WTC11 (cell line): ENCODE results near the gene IFNLR1.

Source experiments
- ATF1 ChIP-seq: sonication (generic); formaldehyde crosslinking; IDR thresholded peaks from 2 replicates; pipeline ENCODE4 v1.8.1; 2023; ENCODE audit warnings: mild to moderate bottlenecking, moderate library complexity, missing genetic modification reagents
- ATF2 ChIP-seq: sonication (generic); formaldehyde crosslinking; IDR thresholded peaks from 2 replicates; pipeline ENCODE4 v1.8.1; 2022; ENCODE audit warnings: low read depth, missing genetic modification reagents, borderline replicate concordance
- CTCF ChIP-seq: fragments of 200-600 bp; IDR thresholded peaks from 2 replicates; pipeline ENCODE4 v1.8.0; 2022; ENCODE audit warnings: antibody characterized with exemption
- GABPB1 ChIP-seq: sonication (generic); formaldehyde crosslinking; IDR thresholded peaks from 2 replicates; pipeline ENCODE4 v1.8.1; 2023; ENCODE audit warnings: mild to moderate bottlenecking, missing genetic modification reagents
- MAX ChIP-seq: sonication (generic); formaldehyde crosslinking; IDR thresholded peaks from 2 replicates; pipeline ENCODE4 v1.8.0; 2022; ENCODE audit warnings: mild to moderate bottlenecking, missing genetic modification reagents
- TP53 ChIP-seq: sonication (generic); formaldehyde crosslinking; IDR thresholded peaks from 2 replicates; pipeline ENCODE4 v1.8.1; 2023; ENCODE audit warnings: mild to moderate bottlenecking, missing genetic modification reagents

- TF ChIP-seq CTCF (no peak), TP53 (CRISPR knock-in tag) (no peak), GABPB1 (CRISPR knock-in tag) (no peak), ATF1 (CRISPR knock-in tag) (no peak), MAX (CRISPR knock-in tag) (no peak), ATF2 (CRISPR knock-in tag) (no peak)
These were observed 15.9 kb upstream of the IFNLR1 start for GRCh38 chr1:24202987-24203386.
